Suprapubic skin (tissue), 3 donors: ENCODE results near the gene NEK11.

Experiments used
- CTCF ChIP-seq, 2 donors: fragments of 200-600 bp in 1 of 2; fragments of 450-650 bp in 1 of 2; sonication (generic) in 1 of 2; IDR thresholded peaks; one replicate each; pipeline ENCODE4 v1.5.1; 2016 to 2019; ENCODE audit warnings: antibody characterized with exemption in 2 of 2, mild to moderate bottlenecking in 1 of 2, moderate library complexity in 1 of 2
- POLR2A ChIP-seq, 2 donors: fragments of 450-650 bp; IDR thresholded peaks; one replicate each; pipeline ENCODE4 v1.6.1; 2017; ENCODE audit warnings: antibody characterized with exemption in 2 of 2, mild to moderate bottlenecking in 2 of 2, moderate library complexity in 2 of 2

GRCh38 chr3:131370935-131371687 is 344.4 kb downstream of the NEK11 start:
- TF ChIP-seq POLR2A (IDR thresholded peaks at IDR 0.05), result no peak
- no peak for TF ChIP-seq CTCF (IDR thresholded peaks at IDR 0.05)
